ENCODE results near the gene SLC6A4.
"Not testable (repeated sequence)": the region's sequence is repeated elsewhere in the genome, so short reads cannot be mapped to it uniquely, and the experiment has no call there.

The SLC6A4 gene

GRCh38 chr17:30238387-30239088, 3.0 kb upstream of the SLC6A4 start:
- DNase-seq (ENCODE audit: low read depth in 2 of 2), result no peak

GRCh38 chr17:30238003-30238344, 2.5 kb upstream of the SLC6A4 start:
- no peak for DNase-seq (ENCODE audit: low read depth in 2 of 2)

GRCh38 chr17:30237296-30238002, 2.0 kb upstream of the SLC6A4 start:
- DNase-seq (ENCODE audit: low read depth in 2 of 2), result no peak

- no peak for DNase-seq (ENCODE audit: low read depth in 2 of 2)
Observed at GRCh38 chr17:30236766-30237165, 1.3 kb upstream of the SLC6A4 start.

- DNase-seq (ENCODE audit: low read depth in 2 of 2), result no peak
Observed at GRCh38 chr17:30236297-30236624, 764 bp upstream of the SLC6A4 start.

GRCh38 chr17:30234964-30235363, 533 bp downstream of the SLC6A4 start:
- DNase-seq (ENCODE audit: low read depth in 2 of 2), result no peak

- no peak for DNase-seq (ENCODE audit: low read depth in 2 of 2)
Observed at GRCh38 chr17:30234296-30234695, 1.2 kb downstream of the SLC6A4 start.

GRCh38 chr17:30232824-30233427, 2.6 kb downstream of the SLC6A4 start:
- DNase-seq (ENCODE audit: low read depth in 2 of 2), result no peak

GRCh38 chr17:30232015-30232823, 3.3 kb downstream of the SLC6A4 start:
- no peak for DNase-seq (ENCODE audit: low read depth in 2 of 2)

GRCh38 chr17:30230596-30231125, 4.8 kb downstream of the SLC6A4 start:
- DNase-seq (ENCODE audit: low read depth in 2 of 2), result no peak

- not testable (repeated sequence) for DNase-seq (ENCODE audit: low read depth in 2 of 2)
Observed at GRCh38 chr17:30230009-30230408, 5.5 kb downstream of the SLC6A4 start.

GRCh38 chr17:30229012-30229411, 6.5 kb downstream of the SLC6A4 start:
- no peak for DNase-seq (ENCODE audit: low read depth in 2 of 2)

GRCh38 chr17:30228011-30228410, 7.5 kb downstream of the SLC6A4 start:
- no peak for DNase-seq (ENCODE audit: low read depth in 2 of 2)

- no peak for DNase-seq (ENCODE audit: low read depth in 2 of 2)
Observed at GRCh38 chr17:30226878-30227277, 8.6 kb downstream of the SLC6A4 start.

GRCh38 chr17:30225919-30226553, 9.5 kb downstream of the SLC6A4 start:
- no peak for DNase-seq (ENCODE audit: low read depth in 2 of 2)

- DNase-seq (ENCODE audit: low read depth in 2 of 2), result no peak
Observed at GRCh38 chr17:30225112-30225511, 10.4 kb downstream of the SLC6A4 start.

GRCh38 chr17:30224419-30224960, 11.0 kb downstream of the SLC6A4 start:
- DNase-seq (ENCODE audit: low read depth in 2 of 2), result no peak

GRCh38 chr17:30222721-30223175, 12.7 kb downstream of the SLC6A4 start:
- DNase-seq (ENCODE audit: low read depth in 2 of 2), result no peak

- DNase-seq (ENCODE audit: low read depth in 2 of 2), result no peak
Observed at GRCh38 chr17:30222251-30222650, 13.2 kb downstream of the SLC6A4 start.

- no peak for DNase-seq (ENCODE audit: low read depth in 2 of 2)
Observed at GRCh38 chr17:30221346-30221745, 14.2 kb downstream of the SLC6A4 start.

- no peak for DNase-seq (ENCODE audit: low read depth in 2 of 2)
Observed at GRCh38 chr17:30220414-30220813, 15.1 kb downstream of the SLC6A4 start.

All from stimulated activated CD8-positive, alpha-beta memory T cell treated with anti-CD3 and anti-CD28 coated beads, Interleukin-2, amount 100 ng/mL, for 1 hour (primary cell).